Neural cell (in vitro differentiated cells): ENCODE measurements around the gene IL1R2. TPM values are rescaled to one million over a fixed set of nuclear protein-coding genes. Genes with fewer than 3 reads are reported as not detected.

ENCODE experiments used
- H2AFZ ChIP-seq: fragments of 200-600, 300-800 bp; sonication (generic), shearing (Covaris generic); 2 replicates; pipeline ENCODE4 v1.6.0; 2014; ENCODE audit warnings: low read depth, mild to moderate bottlenecking, antibody characterized with exemption, low read length, moderate library complexity
- H3F3A ChIP-seq: fragments of 200-600 bp; shearing (Covaris generic); 2 replicates; pipeline ENCODE4 v1.6.1; 2016; ENCODE audit warnings: mild to moderate bottlenecking, moderate library complexity, mixed read lengths, antibody characterized with exemption, low read length; ENCODE audit not compliant: insufficient read depth, poor library complexity, severe bottlenecking
- H3K27ac ChIP-seq: fragments of 200-600, 300-800 bp; sonication (generic), shearing (Covaris generic); 2 replicates; pipeline ENCODE4 v1.5.1; 2014; ENCODE audit warnings: mild to moderate bottlenecking, low read length, moderate library complexity
- H3K27me3 ChIP-seq: fragments of 300-800, 200-600 bp; sonication (generic), shearing (Covaris generic); 2 replicates; pipeline ENCODE4 v1.6.0; 2014; ENCODE audit warnings: mild to moderate bottlenecking, low read depth, low read length, moderate library complexity; ENCODE audit not compliant: insufficient read depth
- H3K36me3 ChIP-seq: fragments of 300-800, 200-600 bp; sonication (generic), shearing (Covaris generic); 2 replicates; pipeline ENCODE4 v1.5.1; 2014; ENCODE audit warnings: mild to moderate bottlenecking, antibody characterized with exemption, low read length, moderate library complexity; ENCODE audit not compliant: insufficient read depth
- H3K4me2 ChIP-seq: fragments of 300-800, 200-600 bp; sonication (generic), shearing (Covaris generic); 2 replicates; pipeline ENCODE4 v1.6.0; 2014; ENCODE audit warnings: mild to moderate bottlenecking, low read length
- H3K4me3 ChIP-seq: fragments of 300-800, 200-600 bp; sonication (generic), shearing (Covaris generic); 2 replicates; pipeline ENCODE4 v1.5.1; 2014; ENCODE audit warnings: mild to moderate bottlenecking, low read length, moderate library complexity
- H3K79me2 ChIP-seq: fragments of 200-600 bp; shearing (Covaris generic); replicated peaks from 2 replicates; pipeline ENCODE4 v1.6.0; 2014; ENCODE audit warnings: mild to moderate bottlenecking, low read length, moderate library complexity; ENCODE audit not compliant: insufficient read depth
- H3K9ac ChIP-seq: fragments of 300-800, 200-600 bp; sonication (generic), shearing (Covaris generic); 2 replicates; pipeline ENCODE4 v1.6.1; 2016; ENCODE audit warnings: mild to moderate bottlenecking, low read length, mixed read lengths
- H3K9me2 ChIP-seq: fragments of 200-600 bp; shearing (Covaris generic); 2 replicates; pipeline ENCODE4 v1.6.1; 2016; ENCODE audit warnings: mild to moderate bottlenecking, low read length, mixed read lengths; ENCODE audit not compliant: insufficient read depth
- H3K9me3 ChIP-seq: fragments of 200-600, 300-800 bp; sonication (generic), shearing (Covaris generic); 2 replicates; pipeline ENCODE4 v1.6.1; 2016; ENCODE audit warnings: mild to moderate bottlenecking, mixed run types, low read length, moderate library complexity, mixed read lengths
- H4K20me1 ChIP-seq: fragments of 200-600 bp; shearing (Covaris generic); 2 replicates; pipeline ENCODE4 v1.6.1; 2016; ENCODE audit warnings: mild to moderate bottlenecking, mixed run types; ENCODE audit not compliant: insufficient read depth
- CTCF ChIP-seq: fragments of 450-650 bp; IDR thresholded peaks from 2 replicates; pipeline ENCODE4 v1.5.1; 2014; ENCODE audit warnings: antibody characterized with exemption, mild to moderate bottlenecking, moderate library complexity; ENCODE audit not compliant: poor library complexity, severe bottlenecking
- EP300 ChIP-seq: fragments of 450-650 bp; conservative IDR thresholded peaks from 2 replicates; pipeline ENCODE4 v1.6.1; 2014; ENCODE audit warnings: antibody characterized with exemption, mild to moderate bottlenecking, moderate library complexity; ENCODE audit not compliant: poor library complexity, severe bottlenecking
- EZH2 ChIP-seq: fragments of 200-600, 300-800 bp; shearing (Covaris generic), sonication (generic); IDR thresholded peaks from 2 replicates; pipeline ENCODE4 v1.6.1; 2014; ENCODE audit warnings: antibody characterized with exemption, low read length, borderline replicate concordance, mild to moderate bottlenecking; ENCODE audit not compliant: insufficient read depth, poor library complexity, severe bottlenecking
- MXI1 ChIP-seq: fragments of 450-650 bp; conservative IDR thresholded peaks from 2 replicates; pipeline ENCODE4 v1.6.1; 2014; ENCODE audit warnings: antibody characterized with exemption, mild to moderate bottlenecking; ENCODE audit not compliant: poor library complexity, severe bottlenecking
- POLR2AphosphoS5 ChIP-seq: IDR thresholded peaks from 2 replicates; pipeline ENCODE4 v1.6.1; 2012
- RAD21 ChIP-seq: fragments of 450-650 bp; conservative IDR thresholded peaks from 2 replicates; pipeline ENCODE4 v1.6.1; 2014; ENCODE audit warnings: antibody characterized with exemption, mild to moderate bottlenecking, moderate library complexity
- REST ChIP-seq: IDR thresholded peaks from 2 replicates; pipeline ENCODE4 v1.6.1; 2012; ENCODE audit warnings: borderline replicate concordance
- SMC3 ChIP-seq: fragments of 450-650 bp; conservative IDR thresholded peaks from 2 replicates; pipeline ENCODE4 v1.6.1; 2014; ENCODE audit warnings: antibody characterized with exemption, mild to moderate bottlenecking, moderate library complexity; ENCODE audit not compliant: poor library complexity
- TAF1 ChIP-seq: IDR thresholded peaks from 2 replicates; pipeline ENCODE4 v1.6.1; 2012; ENCODE audit warnings: low read depth
- polyA plus RNA-seq: library from polyadenylated mRNA; depleted of rRNA; stranded (reverse); fragments of >200 nt; gene quantifications from 2 replicates; pipeline ENCODE4 v1.2.3, GENCODE V29; 2014

Gene IL1R2
- polyA plus RNA-seq, 1 donor from 2014 or later: not detected

GRCh38 chr2:102048465-102048864 is 56.7 kb downstream of the IL1R2 start:
- H3K9ac ChIP-seq: no peak overlapping the region
- H3K27me3 ChIP-seq: no peaks in the 10 kb centered on the region
- H3K4me2 ChIP-seq: no peak overlapping the region
- no peaks in the 10 kb centered on the region for H3K79me2 ChIP-seq
- H3K4me3 ChIP-seq: no peak overlapping the region
- no peaks in the 10 kb centered on the region for H4K20me1 ChIP-seq
- H3K27ac ChIP-seq: no peak overlapping the region
- TF ChIP-seq RAD21: no peak
- TF ChIP-seq REST: no peak
- no peak for TF ChIP-seq POLR2AphosphoS5
- TF ChIP-seq EP300: no peak
- TF ChIP-seq SMC3: no peak
- no peak for TF ChIP-seq MXI1
- TF ChIP-seq CTCF: no peak
- TF ChIP-seq EZH2: no peak
- TF ChIP-seq TAF1: no peak
- H3F3A ChIP-seq: no peaks in the 10 kb centered on the region
- H3K36me3 ChIP-seq: no peaks in the 10 kb centered on the region
- no peaks in the 10 kb centered on the region for H3K9me3 ChIP-seq
- H2AFZ ChIP-seq: no peak overlapping the region
- H3K9me2 ChIP-seq: no peaks in the 10 kb centered on the region

DNA sequence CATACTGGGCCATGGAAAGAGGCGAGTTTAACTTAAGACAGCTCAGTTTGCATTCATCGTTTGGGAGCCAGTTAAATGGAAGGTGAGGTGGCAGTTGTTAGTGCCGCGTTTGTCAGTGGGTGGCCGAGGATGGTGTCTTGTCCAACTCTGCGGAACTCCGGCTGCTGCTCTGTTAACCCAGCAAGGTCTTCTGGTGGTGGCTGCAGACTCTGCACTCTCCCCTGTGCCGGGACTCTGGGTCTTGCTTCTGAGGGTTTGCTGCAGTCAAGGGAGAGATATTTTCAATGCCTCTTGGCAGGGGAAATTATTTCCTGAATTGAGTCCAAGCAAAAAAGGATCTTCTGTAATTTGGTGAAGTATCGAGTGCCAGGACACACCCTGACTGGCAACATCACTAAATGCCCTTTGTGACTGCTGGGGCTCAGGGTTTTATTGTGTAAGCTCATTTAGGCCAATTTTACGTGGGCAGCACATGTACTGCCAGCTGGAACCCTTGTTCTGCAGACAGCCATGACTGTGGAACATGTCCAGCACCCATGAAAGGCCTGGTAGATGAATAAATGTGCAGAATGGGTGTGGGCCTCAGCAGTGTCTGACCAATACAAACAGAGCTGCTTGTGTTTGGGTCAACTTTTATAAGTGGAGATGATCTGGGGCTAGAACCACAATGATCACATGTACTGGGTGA is 58.1 kb downstream of the IL1R2 start:
- Histone ChIP-seq H3K36me3 (no peaks in the 10 kb centered on the region), H3K4me2 (no peak overlapping the region), H2AFZ (no peak overlapping the region), H4K20me1 (no peaks in the 10 kb centered on the region), H3K9me3 (no peaks in the 10 kb centered on the region), H3K9me2 (no peaks in the 10 kb centered on the region), H3K27ac (no peak overlapping the region), H3K27me3 (no peaks in the 10 kb centered on the region), H3K9ac (no peak overlapping the region), H3K4me3 (no peak overlapping the region), H3K79me2 (no peaks in the 10 kb centered on the region), H3F3A (no peaks in the 10 kb centered on the region)
- TF ChIP-seq EP300 (no peak), POLR2AphosphoS5 (no peak), CTCF (no peak), SMC3 (no peak), MXI1 (no peak), RAD21 (no peak), TAF1 (no peak), REST (no peak), EZH2 (no peak)
